HepG2 (cell line): ENCODE measurements around the gene ACAT2. TPM values are rescaled to one million over a fixed set of nuclear protein-coding genes. Genes with fewer than 3 reads are reported as not detected.
A peak's percentile ranks its signal among the peaks of the same experiment; 100 is the strongest.

ENCODE experiments used
- KAT7 ChIP-seq: IDR thresholded peaks from 2 replicates; pipeline ENCODE4 v1.6.1; 2018; ENCODE audit warnings: borderline replicate concordance, missing compliant biosample characterization
- MEF2D ChIP-seq: sonication (generic); formaldehyde crosslinking; IDR thresholded peaks from 2 replicates; pipeline ENCODE4 v1.5.1; 2020; ENCODE audit warnings: mild to moderate bottlenecking, missing genetic modification reagents
- MYPOP ChIP-seq: sonication (generic); formaldehyde crosslinking; IDR thresholded peaks from 2 replicates; pipeline ENCODE4 v1.8.1; 2023; ENCODE audit warnings: mild to moderate bottlenecking, moderate library complexity, missing genetic modification reagents
- RXRB ChIP-seq: IDR thresholded peaks from 2 replicates; pipeline ENCODE4 v1.6.1; 2016; ENCODE audit warnings: borderline replicate concordance, missing genetic modification reagents, missing compliant biosample characterization
- SUZ12 ChIP-seq: fragments of 150-350 bp; IDR thresholded peaks from 2 replicates; pipeline ENCODE4 v1.6.1; 2014; ENCODE audit warnings: low read depth, low read length
- TMF1 ChIP-seq: sonication (generic); formaldehyde crosslinking; IDR thresholded peaks from 2 replicates; pipeline ENCODE4 v1.8.1; 2022; ENCODE audit warnings: low read depth, missing genetic modification reagents
- ZNF101 ChIP-seq: sonication (generic); formaldehyde crosslinking; IDR thresholded peaks from 2 replicates; pipeline ENCODE4 v1.4.0; 2020; ENCODE audit warnings: mild to moderate bottlenecking, low read depth, missing genetic modification reagents, borderline replicate concordance
- ZNF251 ChIP-seq: sonication (generic); formaldehyde crosslinking; IDR thresholded peaks from 2 replicates; pipeline ENCODE4 v1.9.0; 2021; ENCODE audit warnings: mild to moderate bottlenecking, missing genetic modification reagents
- ZNF318 ChIP-seq: sonication (generic); formaldehyde crosslinking; IDR thresholded peaks from 2 replicates; pipeline ENCODE4 v1.4.0; 2020; ENCODE audit warnings: mild to moderate bottlenecking, missing genetic modification reagents
- ZNF530 ChIP-seq: sonication (generic); formaldehyde crosslinking; IDR thresholded peaks from 2 replicates; pipeline ENCODE4 v1.5.0; 2020; ENCODE audit warnings: low read depth, mild to moderate bottlenecking, missing genetic modification reagents
- ZNF574 ChIP-seq: sonication (generic); formaldehyde crosslinking; IDR thresholded peaks from 2 replicates; pipeline ENCODE4 v1.4.0; 2020; ENCODE audit warnings: missing genetic modification reagents
- ZNF709 ChIP-seq: sonication (generic); formaldehyde crosslinking; IDR thresholded peaks from 2 replicates; pipeline ENCODE4 v1.5.0; 2020; ENCODE audit warnings: mild to moderate bottlenecking, missing genetic modification reagents
- ZNF850 ChIP-seq: sonication (generic); formaldehyde crosslinking; conservative IDR thresholded peaks from 2 replicates; pipeline ENCODE4 v1.9.0; 2021; ENCODE audit warnings: mild to moderate bottlenecking, missing genetic modification reagents
- polyA plus RNA-seq, 8 experiments: library from polyadenylated mRNA; depleted of rRNA in 3 of 8; stranded (reverse) in 7 of 8; unstranded in 1 of 8; fragments of >200 nt; fragmentation: Illumina TruSeq in 4 of 8; extraction: Trizol in 4 of 8; gene quantifications; 2 replicates each; pipeline versions ENCODE4 v1.2.1 to v1.2.3, GENCODE V29; 2011 to 2016; ENCODE audit warnings: low read depth in 4 of 8, missing spikeins in 1 of 8, mixed read lengths in 1 of 8; ENCODE audit not compliant: insufficient read depth in 1 of 8
- total RNA-seq, 5 experiments: library from RNA; depleted of rRNA; stranded (reverse); fragments of >200 nt; fragmentation: Illumina TruSeq; extraction: Trizol; gene quantifications; 2 replicates each; pipeline ENCODE4 v1.2.3, GENCODE V29; 2016; ENCODE audit warnings: low read depth in 1 of 5

Gene ACAT2
- total and polyA plus RNA-seq, 2 of the 13 experiments (the other 11 are each of a cell fraction or from before 2014, with no cell fraction given), result 121 to 534 TPM

GRCh38 chr6:159789377-159790148, 27.7 kb downstream of the ACAT2 start, which contains the start of gene TCP1 (continued):
- TF ChIP-seq MEF2D (CRISPR knock-in tag) (peak; percentile 70; the same call in 1 of the 2 replicates), TMF1 (peak; percentile 83; the same call in 1 of the 2 replicates), ZNF709 (CRISPR knock-in tag) (no peak), ZNF251 (CRISPR knock-in tag) (no peak), ZNF574 (peak; percentile 87), ZNF318 (peak; percentile 69), KAT7 (CRISPR knock-in tag) (no peak; the same call in 1 of the 2 replicates), ZNF850 (CRISPR knock-in tag) (0 out of 2 replicates have a peak, but pooled peaks have one; percentile 1), ZNF101 (CRISPR knock-in tag) (no peak), RXRB (CRISPR knock-in tag) (peak; percentile 76; the same call in 1 of the 2 replicates), SUZ12 (peak; percentile 55), MYPOP (CRISPR knock-in tag) (peak; percentile 73; the same call in 1 of the 2 replicates), ZNF530 (CRISPR knock-in tag) (0 out of 2 replicates have a peak, but pooled peaks have one; percentile 83)
